ENCODE measurements around the gene CXorf51B. TPM values are rescaled to one million over a fixed set of nuclear protein-coding genes. Genes with fewer than 3 reads are reported as not detected.

Gene CXorf51B
- total RNA-seq: not detected in 2 replicates

DNA sequence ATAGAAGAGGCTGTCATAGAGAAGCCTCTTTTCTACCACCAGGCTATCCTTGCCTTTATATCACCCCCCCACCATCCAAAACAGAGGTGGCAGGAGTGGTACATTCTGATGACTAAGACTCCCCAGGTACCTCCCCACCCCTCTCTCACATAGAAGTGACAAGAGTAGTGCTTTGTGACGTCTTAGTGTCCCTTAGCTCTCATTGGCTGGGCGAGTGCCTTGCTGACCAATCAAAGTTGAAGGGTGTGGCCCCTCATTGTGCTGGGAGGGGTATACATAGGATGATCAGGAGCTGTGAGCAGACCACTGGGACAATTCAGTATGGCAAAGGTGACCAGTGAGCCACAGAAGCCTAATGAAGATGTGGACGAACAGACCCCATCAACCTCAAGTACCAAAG is at the start of gene CXorf51B:
CXorf51B (plus strand) TSS at position 301 of the 400 bp plus-strand sequence; CDS start at position 322, 21 bp downstream.

DNA sequence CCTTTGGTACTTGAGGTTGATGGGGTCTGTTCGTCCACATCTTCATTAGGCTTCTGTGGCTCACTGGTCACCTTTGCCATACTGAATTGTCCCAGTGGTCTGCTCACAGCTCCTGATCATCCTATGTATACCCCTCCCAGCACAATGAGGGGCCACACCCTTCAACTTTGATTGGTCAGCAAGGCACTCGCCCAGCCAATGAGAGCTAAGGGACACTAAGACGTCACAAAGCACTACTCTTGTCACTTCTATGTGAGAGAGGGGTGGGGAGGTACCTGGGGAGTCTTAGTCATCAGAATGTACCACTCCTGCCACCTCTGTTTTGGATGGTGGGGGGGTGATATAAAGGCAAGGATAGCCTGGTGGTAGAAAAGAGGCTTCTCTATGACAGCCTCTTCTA is 5.1 kb downstream of the CXorf51B start, which contains the start of gene CXorf51A:
CXorf51A (minus strand) TSS at position 101 of the 400 bp plus-strand sequence; CDS start at position 80, 21 bp downstream.

Other genes with a start within 250 kb of the CXorf51B start
- gene CXorf51A, start 5.0 kb downstream of the CXorf51B start, total RNA-seq: not detected in 2 replicates